SK-N-MC (cell line): ENCODE data around the gene HOPX.

Experiments used
- EZH2 ChIP-seq: fragments of 200-600 bp; sonication (generic); IDR thresholded peaks from one replicate; pipeline ENCODE4 v1.6.1; 2017; ENCODE audit warnings: antibody characterized with exemption
- FOXP2 ChIP-seq: optimal IDR thresholded peaks from 2 replicates; pipeline ENCODE3; 2011; ENCODE audit warnings: mild to moderate bottlenecking, moderate library complexity; ENCODE audit not compliant: insufficient read depth; ENCODE audit errors: extremely low read length, control extremely low read depth
- POLR2AphosphoS5 ChIP-seq: IDR thresholded peaks from 2 replicates; pipeline ENCODE4 v1.6.1; 2012; ENCODE audit warnings: mild to moderate bottlenecking, low read depth, low read length, borderline replicate concordance

DNA sequence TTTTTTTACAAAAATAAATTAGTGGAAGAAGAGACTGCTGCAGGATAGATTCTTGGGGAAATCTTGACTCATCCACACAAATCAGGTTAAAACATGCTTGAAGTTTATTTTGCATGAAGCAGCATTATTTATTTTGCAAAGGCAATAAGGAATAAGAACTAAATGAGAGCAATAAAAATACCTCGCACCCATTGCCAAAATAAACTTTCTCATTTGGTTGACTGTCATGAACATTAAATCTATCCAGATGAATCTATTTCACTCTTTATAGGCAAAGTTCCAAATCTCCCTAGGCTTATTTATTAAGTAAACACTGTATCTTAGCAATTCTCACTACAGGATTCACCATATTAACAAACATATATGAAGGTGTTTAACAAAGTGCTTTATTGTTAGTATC lies 58.9 kb downstream of the HOPX start:
- TF ChIP-seq EZH2 (no peak), POLR2AphosphoS5 (no peak), FOXP2 (no peak)
